K562 (cell line): ENCODE measurements around the gene CTPS1. TPM values are rescaled to one million over a fixed set of nuclear protein-coding genes. Genes with fewer than 3 reads are reported as not detected.

Source experiments
- ATAC-seq: fragments of 200-7000 bp; cut with Tn5 transposase; 3 replicates; pipeline ENCODE4 v1.9.1; 2020; ENCODE audit warnings: moderate library complexity
- BruUV-seq: library from RNA; stranded (reverse); fragments of 400-500 nt; replicated peaks from 2 replicates; lab custom pipeline; 2021; lab: Mats Ljungman, UMichigan
- CTCF ChIA-PET: fragments of 300-600 bp; formaldehyde crosslinking; extraction: SDS; loops from one replicate; lab custom pipeline; 2021; ENCODE audit warnings: low intra/inter-chr PET ratio; lab: Yijun Ruan, JAX
- POLR2A ChIA-PET: fragments of 300-600, 350-650 bp; sonication (Branson Sonifier 250); formaldehyde crosslinking; extraction: SDS; loops from one replicate; lab custom pipeline; 2021; ENCODE audit warnings: antibody characterized with exemption, inconsistent platforms; lab: Yijun Ruan, JAX
- DNase-seq, 4 experiments: peaks; one replicate each; pipeline versions ENCODE4 v3.0.0 to v3.0.0-alpha.2; 2011 to 2018; ENCODE audit warnings: low spot score in 3 of 4, mixed read lengths in 3 of 4; ENCODE audit errors: extremely low read depth in 1 of 4
- FAIRE-seq: peaks from 2 replicates; lab custom pipeline; 2011; peaks lifted over from hg19 to GRCh38; lab: Jason Lieb, UNC
- H2AFZ ChIP-seq: 2 replicates; pipeline ENCODE4 v1.6.0; 2011; ENCODE audit warnings: low read depth, low read length, control low read depth, inconsistent platforms
- H3K27ac ChIP-seq: fragments of 200-600 bp; 3 replicates; pipeline ENCODE4 v1.8.0; 2011; ENCODE audit warnings: low read depth, mild to moderate bottlenecking, control low read depth, inconsistent platforms, low read length, moderate library complexity, mixed read lengths; ENCODE audit errors: extremely low read depth
- H3K27me3 ChIP-seq, 2 experiments: fragments of 300-600 bp in 1 of 2; 2 replicates in 1 of 2; 3 replicates in 1 of 2; pipeline versions ENCODE4 v1.6.0 to v1.8.0; 2011; ENCODE audit warnings: inconsistent platforms in 2 of 2, low read length in 2 of 2, mild to moderate bottlenecking in 1 of 2, mixed read lengths in 1 of 2, moderate library complexity in 1 of 2; ENCODE audit not compliant: control insufficient read depth in 2 of 2, insufficient read depth in 2 of 2
- H3K36me3 ChIP-seq: fragments of 300-600 bp; 3 replicates; pipeline ENCODE4 v1.8.0; 2011; ENCODE audit warnings: mild to moderate bottlenecking, low read length, inconsistent platforms; ENCODE audit not compliant: control insufficient read depth, insufficient read depth
- H3K4me1 ChIP-seq, 2 experiments: fragments of 200-600 bp in 1 of 2; replicated peaks in 1 of 2; 2 replicates in 1 of 2; 3 replicates in 1 of 2; pipeline versions ENCODE4 v1.5.1 to v1.8.0; 2011; ENCODE audit warnings: inconsistent platforms in 2 of 2, low read length in 2 of 2, mild to moderate bottlenecking in 1 of 2, mixed read lengths in 1 of 2, moderate library complexity in 1 of 2; ENCODE audit not compliant: control insufficient read depth in 2 of 2, insufficient read depth in 2 of 2
- H3K4me2 ChIP-seq: 2 replicates; pipeline ENCODE4 v1.6.1; 2011; ENCODE audit warnings: low read length, control low read depth, inconsistent platforms, mixed read lengths; ENCODE audit not compliant: insufficient read depth
- H3K4me3 ChIP-seq: fragments of 200-600 bp; sonication (generic), shearing (Covaris generic); 2 replicates; pipeline ENCODE4 v1.5.1; 2016; ENCODE audit warnings: control low read depth, inconsistent platforms
- H3K79me2 ChIP-seq: fragments of 200-600 bp; 3 replicates; pipeline ENCODE4 v1.8.0; 2011; ENCODE audit warnings: low read length, inconsistent platforms; ENCODE audit not compliant: control insufficient read depth, insufficient read depth
- H3K9ac ChIP-seq, 2 experiments: 2 replicates each; pipeline versions ENCODE4 v1.6.0 to v1.6.1; 2011; ENCODE audit warnings: low read depth in 2 of 2, low read length in 2 of 2, control low read depth in 1 of 2, inconsistent platforms in 1 of 2, mild to moderate bottlenecking in 1 of 2, mixed read lengths in 1 of 2; ENCODE audit not compliant: insufficient read depth in 1 of 2
- H3K9me1 ChIP-seq: one replicate; pipeline ENCODE4 v1.6.0; 2011; ENCODE audit warnings: inconsistent platforms, mild to moderate bottlenecking, low read length, moderate library complexity; ENCODE audit not compliant: control insufficient read depth, insufficient read depth
- H3K9me3 ChIP-seq: replicated peaks from 2 replicates; pipeline ENCODE4 v1.5.1; 2011; ENCODE audit warnings: low read depth, low read length, inconsistent platforms; ENCODE audit not compliant: control insufficient read depth, insufficient read depth
- H4K20me1 ChIP-seq: replicated peaks from 2 replicates; pipeline ENCODE4 v1.6.1; 2011; ENCODE audit warnings: low read length, inconsistent platforms, mixed read lengths; ENCODE audit not compliant: control insufficient read depth, insufficient read depth
- CEBPG ChIP-seq, 3 experiments: fragments of 200-800 bp in 1 of 3; sonication (Bioruptor generic) in 1 of 3; sonication (generic) in 1 of 3; formaldehyde crosslinking in 1 of 3; IDR thresholded peaks in 2 of 3; conservative IDR thresholded peaks in 1 of 3; 2 replicates each; pipeline versions ENCODE4 v1.6.1 to v1.8.0; 2016 to 2022; ENCODE audit warnings: missing compliant biosample characterization in 2 of 3, missing genetic modification characterization in 2 of 3, mild to moderate bottlenecking in 1 of 3, missing genetic modification reagents in 1 of 3
- IFI16 ChIP-seq: fragments of 250-450 bp; sonication (Bioruptor Pico); IDR thresholded peaks from 2 replicates; pipeline ENCODE4 v2.1.2; 2022; ENCODE audit warnings: mild to moderate bottlenecking, inconsistent platforms
- KDM1A ChIP-seq, 2 experiments: fragments of 450-650 bp; IDR thresholded peaks; 2 replicates each; pipeline ENCODE4 v1.6.1; 2016; ENCODE audit warnings: mild to moderate bottlenecking in 2 of 2
- NFE2 ChIP-seq: IDR thresholded peaks from 2 replicates; pipeline ENCODE4 v1.6.1; 2014; ENCODE audit warnings: antibody characterized with exemption, low read depth
- NFYB ChIP-seq: IDR thresholded peaks from 2 replicates; pipeline ENCODE4 v1.6.1; 2011; ENCODE audit warnings: mild to moderate bottlenecking, moderate library complexity; ENCODE audit not compliant: insufficient read length; ENCODE audit errors: extremely low read depth
- TRIM24 ChIP-seq, 2 experiments: fragments of 450-650 bp; IDR thresholded peaks; 2 replicates each; pipeline ENCODE4 v1.6.1; 2016
- WGBS: fragments of 100-300 bp; shearing (Covaris generic); methylation state at CpG from one replicate; pipeline ENCODE4 v1.1.6; 2016; ENCODE audit warnings: low coverage, mixed read lengths; ENCODE audit not compliant: insufficient coverage; ENCODE audit errors: missing lambda C conversion rate; 5-methylcytosine and 5-hydroxymethylcytosine counted together
- in situ Hi-C: fragments of 300-500 bp; cut with MboI; formaldehyde crosslinking; loops from 4 replicates; pipeline ENCODE4 v1.15.0; 2018; ENCODE audit warnings: inconsistent platforms, mixed read lengths
- intact Hi-C: fragments of 100-400 bp; cut with micrococcal nuclease; formaldehyde crosslinking; loops from 2 replicates; pipeline ENCODE4 v1.14.2; 2022
- polyA plus RNA-seq, 8 experiments: library from polyadenylated mRNA; depleted of rRNA in 4 of 8; stranded (reverse) in 5 of 8; unstranded in 3 of 8; fragments of >200 nt; fragmentation: Nextera tagmentation in 2 of 8; fragmentation: Illumina TruSeq in 1 of 8; extraction: Ambion mirVana in 2 of 8; extraction: Trizol in 1 of 8; gene quantifications; 2 replicates each; pipeline versions ENCODE4 v1.2.1 to v1.2.3, GENCODE V29; 2011 to 2014; ENCODE audit warnings: inconsistent platforms in 1 of 8, missing spikeins in 1 of 8
- total RNA-seq, 7 experiments: library from RNA; depleted of rRNA in 6 of 7; stranded (reverse); fragments of >200 nt in 6 of 7; fragmentation: Illumina TruSeq in 2 of 7; extraction: Trizol in 2 of 7; gene quantifications; 2 replicates each; pipeline versions ENCODE4 v1.2.1 to v1.2.3, GENCODE V29; 2011 to 2021; ENCODE audit warnings: low replicate concordance in 1 of 7
- TF ChIP-seq, protein P1 (sequence below): fragments of 450-650 bp; IDR thresholded peaks from 2 replicates; pipeline ENCODE4 v1.6.1; 2017; ENCODE audit warnings: antibody characterized with exemption

The CTPS1 gene
- total and polyA plus RNA-seq, 9 of the 15 experiments (the other 6 are each of a cell fraction or from before 2014, with no cell fraction given): 44.4 to 164 (median 87.7) TPM

DNA sequence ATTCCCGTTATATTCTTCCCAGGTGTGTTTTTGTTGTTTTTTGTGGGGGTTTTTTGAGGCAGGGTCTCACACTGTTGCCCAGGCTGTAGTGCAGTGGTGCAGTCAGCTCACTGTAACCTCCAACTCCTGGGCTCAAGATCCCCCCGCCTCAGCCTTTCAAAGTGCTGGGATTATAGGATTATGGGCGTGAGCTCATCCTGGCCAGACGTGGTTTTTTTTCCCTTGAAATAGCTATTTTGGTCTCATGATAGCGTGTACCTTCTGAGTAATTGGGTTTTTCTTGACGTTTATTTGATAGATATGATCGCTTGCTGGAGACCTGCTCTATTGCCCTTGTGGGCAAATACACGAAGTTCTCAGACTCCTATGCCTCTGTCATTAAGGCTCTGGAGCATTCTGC, 17.6 kb downstream of the CTPS1 start:
- ChIA-PET CTCF (no interaction called here), POLR2A (interaction anchor here (0.6 to 4.1 kb wide), 3 partner anchors 11 to 31 kb away, joined by 3 to 24 read pairs (median 11); partner anchors contain the start of gene CTPS1)
- FAIRE-seq (no peak), DNase-seq (no peak), ATAC-seq (no peak)
- no peak overlapping the region for H3K4me3 ChIP-seq
- H3K4me2 ChIP-seq: no peak overlapping the region
- no peaks in the 10 kb centered on the region for H4K20me1 ChIP-seq
- WGBS: 75% methylated on average over 8 of the region's 8 CpGs
- no peak overlapping the region for H3K27ac ChIP-seq
- in situ Hi-C loops (no loop called here), intact Hi-C loops (no loop called here)
- H3K9ac ChIP-seq: no peak overlapping the region
- no peaks in the 10 kb centered on the region for H3K9me1 ChIP-seq
- BruUV-seq: no TSS peak
- H3K79me2 ChIP-seq: no peaks in the 10 kb centered on the region
- no peaks in the 10 kb centered on the region for H3K4me1 ChIP-seq
- H3K36me3 ChIP-seq: peaks cover 94% of the 10 kb centered on the region
- no peaks in the 10 kb centered on the region for H3K9me3 ChIP-seq
- no peak overlapping the region for H2AFZ ChIP-seq
- no peaks in the 10 kb centered on the region for H3K27me3 ChIP-seq
- TF ChIP-seq KDM1A (IDR thresholded peaks at IDR 0.05) (no peak), IFI16 (CRISPR knock-in tag) (no peak), NFE2 (no peak), TRIM24 (IDR thresholded peaks at IDR 0.05) (no peak), NFYB (no peak), CEBPG (CRISPR knock-in tag; IDR thresholded peaks at IDR 0.05) (no peak), CEBPG (tag; conservative IDR thresholded peaks at IDR 0.05 in 1 of 2, IDR thresholded peaks at IDR 0.05 in 1 of 2) (no peak)
- TF ChIP-seq, protein P1, sequence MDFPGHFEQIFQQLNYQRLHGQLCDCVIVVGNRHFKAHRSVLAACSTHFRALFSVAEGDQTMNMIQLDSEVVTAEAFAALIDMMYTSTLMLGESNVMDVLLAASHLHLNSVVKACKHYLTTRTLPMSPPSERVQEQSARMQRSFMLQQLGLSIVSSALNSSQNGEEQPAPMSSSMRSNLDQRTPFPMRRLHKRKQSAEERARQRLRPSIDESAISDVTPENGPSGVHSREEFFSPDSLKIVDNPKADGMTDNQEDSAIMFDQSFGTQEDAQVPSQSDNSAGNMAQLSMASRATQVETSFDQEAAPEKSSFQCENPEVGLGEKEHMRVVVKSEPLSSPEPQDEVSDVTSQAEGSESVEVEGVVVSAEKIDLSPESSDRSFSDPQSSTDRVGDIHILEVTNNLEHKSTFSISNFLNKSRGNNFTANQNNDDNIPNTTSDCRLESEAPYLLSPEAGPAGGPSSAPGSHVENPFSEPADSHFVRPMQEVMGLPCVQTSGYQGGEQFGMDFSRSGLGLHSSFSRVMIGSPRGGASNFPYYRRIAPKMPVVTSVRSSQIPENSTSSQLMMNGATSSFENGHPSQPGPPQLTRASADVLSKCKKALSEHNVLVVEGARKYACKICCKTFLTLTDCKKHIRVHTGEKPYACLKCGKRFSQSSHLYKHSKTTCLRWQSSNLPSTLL: no peak
